HG03457 (cell line): ENCODE data around the gene ZNF613.
"Not testable (repeated sequence)": the region's sequence is repeated elsewhere in the genome, so short reads cannot be mapped to it uniquely, and the experiment has no call there.

ENCODE experiments used
- ATAC-seq: cut with Tn5 transposase; IDR thresholded peaks from one replicate; pipeline ENCODE4 v1.9.1; 2021; ENCODE audit warnings: moderate number of reproducible peaks; ENCODE audit not compliant: unreplicated experiment

ZNF613 gene

DNA sequence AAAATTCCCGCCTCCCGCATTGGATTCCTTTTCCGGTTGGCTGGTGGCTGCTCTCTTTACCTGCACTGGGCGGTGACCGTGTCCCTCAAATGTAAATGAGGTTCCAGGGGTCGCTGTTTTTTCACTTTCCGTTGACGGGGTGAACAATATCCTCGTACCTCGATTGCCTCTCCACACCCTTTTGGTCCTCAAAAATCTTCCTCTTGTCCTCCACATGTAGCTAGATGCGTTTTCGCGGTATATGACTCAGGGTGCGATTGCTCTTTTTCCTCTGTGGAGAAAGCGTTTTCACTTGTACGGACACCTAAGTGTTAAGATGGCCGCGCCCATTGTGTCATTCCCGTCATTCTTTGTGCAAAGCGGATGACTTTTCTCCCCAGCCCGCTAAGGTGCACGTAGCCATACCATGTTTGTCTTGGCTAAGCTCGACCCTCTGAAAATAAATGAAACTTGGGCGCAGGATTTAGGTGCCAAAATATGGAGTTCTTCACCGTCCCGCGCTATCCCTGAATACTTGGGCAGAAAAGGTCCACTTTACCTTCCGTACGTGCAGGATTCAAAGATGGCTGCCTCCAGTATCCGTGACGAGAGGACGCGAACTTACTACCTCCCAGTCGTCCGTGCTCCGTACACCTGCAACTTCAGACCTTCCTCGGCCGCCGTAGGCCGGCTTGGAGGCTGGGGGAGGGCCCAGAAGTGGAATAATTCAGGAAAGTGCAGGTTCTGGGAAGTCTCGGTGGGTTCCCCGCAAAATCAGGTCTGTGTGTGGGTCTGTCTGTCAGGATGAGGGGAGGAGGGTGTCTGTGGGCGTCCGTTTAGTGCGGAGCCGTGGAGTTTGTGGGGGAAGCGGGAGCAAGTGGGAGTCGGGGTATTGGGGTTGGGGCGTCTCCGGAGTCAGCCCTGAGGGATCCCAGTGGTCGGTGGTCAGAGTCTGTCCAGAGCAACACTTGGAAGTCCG lies at the start of gene ZNF613:
Gene ZNF613 (plus strand): TSS at position 689 of the 958 bp plus-strand sequence. CDS start 8,749 bp downstream, outside the sequence.
- peak; percentile 88 for ATAC-seq

DNA sequence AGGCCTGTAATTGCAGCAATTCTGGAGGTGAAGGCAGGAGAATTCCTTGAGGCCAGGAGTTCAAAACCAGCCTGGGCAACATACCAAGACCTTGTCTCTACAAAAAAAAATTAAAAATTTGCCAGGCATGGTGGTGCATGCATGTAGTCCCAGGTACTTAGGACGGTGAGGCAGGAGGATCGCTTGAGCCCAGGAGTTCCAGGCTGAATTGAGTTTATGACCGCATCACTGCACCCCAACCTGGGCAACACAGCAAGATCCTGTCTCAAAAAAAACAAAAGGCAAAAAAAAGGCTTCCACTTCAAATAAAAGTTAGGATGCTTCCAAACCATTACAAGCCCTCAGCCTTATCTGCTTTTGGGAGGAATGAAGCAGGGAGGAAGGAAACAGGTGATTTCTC lies 44.8 kb upstream of the ZNF613 start:
- no peak for ATAC-seq

GRCh38 chr19:51884713-51885112 lies 42.6 kb upstream of the ZNF613 start:
- ATAC-seq = no peak

GRCh38 chr19:51887522-51888498 lies 39.5 kb upstream of the ZNF613 start, which contains the start of gene ZNF577:
Gene ZNF577, minus strand, starts transcription at chr19:51887951. Its CDS starts 7,569 bp downstream, at chr19:51880382.
- no peak for ATAC-seq

DNA sequence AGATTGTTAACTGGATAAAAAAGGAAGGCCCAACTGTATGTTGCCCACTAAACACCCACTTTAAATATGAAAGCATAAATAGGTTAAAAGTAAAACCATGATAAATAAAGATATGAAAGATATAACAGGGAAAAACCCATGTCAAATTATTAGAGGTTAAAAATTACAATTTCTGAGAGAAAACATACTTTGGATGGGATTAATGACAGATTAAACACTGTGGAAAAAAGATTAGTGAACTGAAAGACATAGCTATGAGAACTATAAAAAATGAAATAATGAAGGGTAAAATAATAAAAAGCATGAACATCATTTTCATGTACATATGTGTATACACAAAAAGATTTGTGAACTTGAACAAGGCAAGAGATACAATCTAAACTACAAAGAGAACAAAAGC lies 37.3 kb upstream of the ZNF613 start:
- ATAC-seq = no peak

- no peak for ATAC-seq
Measured at GRCh38 chr19:51891193-51891747, 36.0 kb upstream of the ZNF613 start.

GRCh38 chr19:51901860-51902259 lies 25.4 kb upstream of the ZNF613 start:
- ATAC-seq = no peak

GRCh38 chr19:51903192-51903591 lies 24.1 kb upstream of the ZNF613 start:
- no peak for ATAC-seq

- no peak for ATAC-seq
Measured at GRCh38 chr19:51904331-51905165, 22.7 kb upstream of the ZNF613 start, which contains the start of gene ZNF649. Gene ZNF649, minus strand, starts transcription at chr19:51905017. Its CDS starts 4,910 bp downstream, at chr19:51900107.

- no peak for ATAC-seq
Measured at GRCh38 chr19:51905206-51905605, 22.1 kb upstream of the ZNF613 start.

GRCh38 chr19:51905639-51906038 lies 21.6 kb upstream of the ZNF613 start:
- not testable (repeated sequence) for ATAC-seq

DNA sequence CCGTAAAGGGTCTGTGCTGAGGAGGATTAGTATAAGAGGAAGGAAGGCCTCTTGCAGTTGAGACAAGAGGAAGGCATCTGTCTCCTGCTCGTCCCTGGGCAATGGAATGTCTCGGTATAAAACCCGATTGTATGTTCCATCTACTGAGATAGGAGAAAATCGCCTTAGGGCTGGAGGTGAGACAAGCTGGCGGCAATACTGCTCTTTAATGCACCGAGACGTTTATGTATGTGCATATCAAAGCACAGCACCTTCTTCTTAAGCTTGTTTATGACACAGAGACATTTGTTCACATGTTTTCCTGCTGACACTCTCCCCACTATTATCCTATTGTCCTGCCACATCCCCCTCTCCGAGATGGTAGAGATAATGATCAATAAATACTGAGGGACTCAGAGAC lies 21.2 kb upstream of the ZNF613 start:
- not testable (repeated sequence) for ATAC-seq

- not testable (repeated sequence) for ATAC-seq
Measured at GRCh38 chr19:51907981-51908380, 19.3 kb upstream of the ZNF613 start.

GRCh38 chr19:51915324-51915867 lies 11.9 kb upstream of the ZNF613 start:
- ATAC-seq = no peak

GRCh38 chr19:51916167-51916566 lies 11.1 kb upstream of the ZNF613 start:
- no peak for ATAC-seq

GRCh38 chr19:51919606-51920005 lies 7.7 kb upstream of the ZNF613 start:
- ATAC-seq = no peak

- ATAC-seq = no peak
Measured at GRCh38 chr19:51921949-51922348, 5.3 kb upstream of the ZNF613 start.

DNA sequence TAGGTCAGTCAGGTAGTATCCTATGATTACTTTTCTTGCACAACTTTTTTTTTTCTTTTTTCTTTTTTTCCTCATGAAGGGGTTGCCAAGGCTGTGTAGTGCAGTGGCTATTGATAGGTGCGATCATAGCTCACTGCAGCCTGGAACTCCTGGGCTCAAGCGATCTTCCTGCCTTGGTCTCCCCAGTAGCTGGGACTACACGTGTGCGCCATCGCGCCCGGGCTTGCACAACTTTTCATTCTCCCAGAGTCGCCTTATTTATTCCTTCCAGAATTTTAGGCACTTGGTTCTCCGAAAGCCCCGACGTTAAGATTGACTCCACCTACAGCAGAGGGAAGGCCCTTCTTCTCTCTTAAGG lies 867 bp upstream of the ZNF613 start:
- ATAC-seq = no peak

DNA sequence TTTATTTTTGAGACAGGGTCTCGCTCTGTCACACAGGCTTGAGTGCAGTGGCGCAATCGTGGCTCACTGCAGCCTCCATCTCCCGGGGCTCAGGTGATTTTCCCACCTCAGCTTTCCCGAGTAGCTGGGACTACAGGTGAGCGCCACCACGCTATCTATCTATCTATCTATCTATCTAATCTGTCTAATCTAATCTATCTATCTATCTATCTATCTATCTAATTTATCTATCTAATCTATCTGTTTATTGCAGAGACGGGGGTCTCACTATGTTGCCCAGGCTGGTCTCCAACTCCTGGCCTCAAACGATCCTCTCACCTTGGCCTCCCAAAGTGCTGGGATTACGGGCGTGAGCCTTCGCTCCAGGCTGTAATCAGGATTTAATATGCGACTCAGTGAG lies 587 bp downstream of the ZNF613 start:
- ATAC-seq = no peak

GRCh38 chr19:51931921-51932320 lies 4.6 kb downstream of the ZNF613 start:
- ATAC-seq = no peak
